Adrenal gland (tissue), 12 donors: ENCODE results near the gene KIF9. TPM values are rescaled to one million over a fixed set of nuclear protein-coding genes. Genes with fewer than 3 reads are reported as not detected.
A peak's percentile ranks its signal among the peaks of the same experiment; 100 is the strongest.
"Not testable (repeated sequence)": the region's sequence is repeated elsewhere in the genome, so short reads cannot be mapped to it uniquely, and the experiment has no call there.

Experiments
- DNase-seq, 7 donors: peaks; one replicate each; pipeline ENCODE4 v3.0.0-alpha.2; 2019 to 2020
- H3K27ac ChIP-seq, 5 donors: fragments of 200-600 bp; sonication (generic) in 4 of 5; 1 replicate in 3 of 5; 2 replicates in 2 of 5; pipeline versions ENCODE4 v1.5.1 to v1.8.0; 2016 to 2020; ENCODE audit warnings: mild to moderate bottlenecking in 1 of 5
- H3K27me3 ChIP-seq: fragments of 200-600 bp; 2 replicates; pipeline ENCODE4 v1.8.0; 2021
- H3K36me3 ChIP-seq, 2 donors: fragments of 200-600 bp; replicated peaks in 1 of 2; 1 replicate in 1 of 2; 2 replicates in 1 of 2; pipeline versions ENCODE4 v1.5.1 to v1.8.0; 2018 to 2022
- H3K4me1 ChIP-seq, 2 donors: fragments of 200-600 bp; replicated peaks in 1 of 2; 1 replicate in 1 of 2; 2 replicates in 1 of 2; pipeline versions ENCODE4 v1.5.1 to v1.8.0; 2018 to 2021
- H3K4me3 ChIP-seq, 4 donors: fragments of 200-600 bp; sonication (generic) in 3 of 4; one replicate each; pipeline ENCODE4 v1.5.1; 2016 to 2018
- H3K9me3 ChIP-seq, 3 donors: fragments of 200-600 bp; sonication (generic) in 1 of 3; replicated peaks in 1 of 3; 1 replicate in 2 of 3; 2 replicates in 1 of 3; pipeline versions ENCODE4 v1.5.1 to v1.8.0; 2016 to 2021
- POLR2A ChIP-seq, 2 donors: fragments of 450-650 bp; IDR thresholded peaks; one replicate each; pipeline ENCODE4 v1.6.1; 2017; ENCODE audit warnings: antibody characterized with exemption in 2 of 2, mild to moderate bottlenecking in 2 of 2, moderate library complexity in 1 of 2
- WGBS, 4 donors: extraction: QIAGEN DNeasy Blood & Tissue Kit in 2 of 4; methylation state at CpG; one replicate each; pipeline versions ENCODE4 v1.1.5 to v1.1.7; 2013 to 2017; 5-methylcytosine and 5-hydroxymethylcytosine counted together
- intact Hi-C, 2 donors: fragments of 100-400 bp; cut with DNase I; formaldehyde crosslinking; loops; one replicate each; pipeline versions ENCODE4 v1.14.1 to v1.15.0; 2022 to 2023
- polyA plus RNA-seq, 3 donors: library from polyadenylated mRNA; stranded (reverse); fragments of 200-250 nt in 2 of 3; fragments of 350-450 nt in 1 of 3; fragmentation: Illumina TruSeq in 1 of 3; extraction: RNeasy Lipid Tissue Mini Kit (QIAGEN cat#74804) in 1 of 3; gene quantifications; one replicate each; pipeline ENCODE4 v1.2.3, GENCODE V29; 2013 to 2014
- total RNA-seq, 9 donors: library from RNA; depleted of rRNA in 4 of 9; stranded (reverse); fragments of >200 nt in 4 of 9; fragments of 120-200 nt in 1 of 9; fragmentation: NEBNext Ultra II Directional in 1 of 9; extraction: Animal tissue kit (Norgen Biotek cat#: 25700) in 1 of 9; gene quantifications; one replicate each; pipeline versions ENCODE4 v1.1.0 to v1.2.4, GENCODE V29; 2013 to 2023
- TF ChIP-seq, protein P1 (sequence below), 6 experiments: fragments of 450-650 bp in 4 of 6; fragments of 200-600 bp in 2 of 6; sonication (generic) in 1 of 6; IDR thresholded peaks; 1 replicate in 5 of 6; 2 replicates in 1 of 6; pipeline versions ENCODE4 v1.5.1 to v1.8.0; 2016 to 2021; ENCODE audit warnings: antibody characterized with exemption in 6 of 6, mild to moderate bottlenecking in 2 of 6, moderate library complexity in 1 of 6
- donor health status: healthy with polysubstance abuse.
- donor health status: Bipolar disorder and iron deficiency.
- donor health status: DM: yes; HTN: yes; CAD: no.
- donor health status: DM: no; HTN: no; CAD: no.
- donor health status: DM: no; HTN: no; CAD: no.
- donor health status: DM: yes; HTN: yes; CAD: no.

KIF9 gene
- total and polyA plus RNA-seq, 12 donors: 1.1 to 12.8 (median 5.5) TPM

- TF ChIP-seq POLR2A (IDR thresholded peaks at IDR 0.05): no peak
- TF ChIP-seq, protein P1, sequence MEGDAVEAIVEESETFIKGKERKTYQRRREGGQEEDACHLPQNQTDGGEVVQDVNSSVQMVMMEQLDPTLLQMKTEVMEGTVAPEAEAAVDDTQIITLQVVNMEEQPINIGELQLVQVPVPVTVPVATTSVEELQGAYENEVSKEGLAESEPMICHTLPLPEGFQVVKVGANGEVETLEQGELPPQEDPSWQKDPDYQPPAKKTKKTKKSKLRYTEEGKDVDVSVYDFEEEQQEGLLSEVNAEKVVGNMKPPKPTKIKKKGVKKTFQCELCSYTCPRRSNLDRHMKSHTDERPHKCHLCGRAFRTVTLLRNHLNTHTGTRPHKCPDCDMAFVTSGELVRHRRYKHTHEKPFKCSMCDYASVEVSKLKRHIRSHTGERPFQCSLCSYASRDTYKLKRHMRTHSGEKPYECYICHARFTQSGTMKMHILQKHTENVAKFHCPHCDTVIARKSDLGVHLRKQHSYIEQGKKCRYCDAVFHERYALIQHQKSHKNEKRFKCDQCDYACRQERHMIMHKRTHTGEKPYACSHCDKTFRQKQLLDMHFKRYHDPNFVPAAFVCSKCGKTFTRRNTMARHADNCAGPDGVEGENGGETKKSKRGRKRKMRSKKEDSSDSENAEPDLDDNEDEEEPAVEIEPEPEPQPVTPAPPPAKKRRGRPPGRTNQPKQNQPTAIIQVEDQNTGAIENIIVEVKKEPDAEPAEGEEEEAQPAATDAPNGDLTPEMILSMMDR (IDR thresholded peaks at IDR 0.05): no peak
- Histone ChIP-seq H3K9me3 (no peaks in the 10 kb centered on the region), H3K4me3 (no peak overlapping the region), H3K36me3 (peaks cover 0 to 34% of the 10 kb centered on the region in 2 donors), H3K27ac (no peak overlapping the region), H3K4me1 (peaks cover 0 to 19% of the 10 kb centered on the region in 2 donors), H3K27me3 (no peaks in the 10 kb centered on the region)
- WGBS, 4 donors: 48 to 74% (median 48%) methylated on average over 2 of the region's 2 CpGs
- DNase-seq: no peak
- intact Hi-C loops: loop anchor here (5.0 to 10.0 kb wide), 4 partner anchors 38 to 315 kb away; partner anchors contain the start of genes KIF9 (in 1 of the 2) and KLHL18 (in 1 of the 2)
Observed at GRCh38 chr3:47319956-47320355, 37.4 kb upstream of the KIF9 start.

GRCh38 chr3:47318916-47319315 is 36.3 kb upstream of the KIF9 start:
- intact Hi-C loops: loop anchor here in 1 of 2 donors (5.0 kb wide), 1 partner anchor 37 kb away; the partner anchor contains the start of genes KIF9 and KLHL18
- H3K9me3 ChIP-seq: no peaks in the 10 kb centered on the region
- WGBS, 4 donors: 57 to 92% (median 85%) methylated on average over 1 of the region's 1 CpG

GRCh38 chr3:47316151-47316550 is 33.6 kb upstream of the KIF9 start:
- peak in 5 of 7 donors; percentile 25 to 57 (median 48) for DNase-seq
- H3K9me3 ChIP-seq, H3K27ac ChIP-seq, H3K4me3 ChIP-seq, H3K27me3 ChIP-seq: not testable (repeated sequence)
- intact Hi-C loops: loop anchor here in 1 of 2 donors (5.0 kb wide), 1 partner anchor 34 kb away; the partner anchor contains the start of genes KIF9 and KLHL18
- Histone ChIP-seq H3K4me1 (peaks cover 0 to 30% of the 10 kb centered on the region in 2 donors), H3K36me3 (peaks cover 0 to 10% of the 10 kb centered on the region in 2 donors)
- 43 to 57% (median 48%) methylated on average over 1 of the region's 1 CpG for WGBS, 4 donors

More at GRCh38 chr3:47318916-47319315, 36.3 kb upstream of the KIF9 start:
- Histone ChIP-seq H3K4me1 (peaks cover 0 to 28% of the 10 kb centered on the region in 2 donors), H3K36me3 (peaks cover 0 to 34% of the 10 kb centered on the region in 2 donors), H3K4me3 (no peak overlapping the region), H3K27ac (no peak overlapping the region), H3K27me3 (no peaks in the 10 kb centered on the region)
- DNase-seq: no peak
- no peak for TF ChIP-seq POLR2A (IDR thresholded peaks at IDR 0.05)
- TF ChIP-seq, protein P1 (IDR thresholded peaks at IDR 0.05): no peak

- TF ChIP-seq, protein P1 (IDR thresholded peaks at IDR 0.05): no peak
- TF ChIP-seq POLR2A (IDR thresholded peaks at IDR 0.05): no peak
- intact Hi-C loops: loop anchor here in 1 of 2 donors (5.0 kb wide), 1 partner anchor 33 kb away; the partner anchor contains the start of genes KIF9 and KLHL18
Observed at GRCh38 chr3:47315069-47315647, 32.6 kb upstream of the KIF9 start.

More at GRCh38 chr3:47315069-47315647, 32.6 kb upstream of the KIF9 start:
- Histone ChIP-seq H3K27me3 (no peaks in the 10 kb centered on the region), H3K4me1 (peaks cover 0 to 30% of the 10 kb centered on the region in 2 donors), H3K27ac (no peak overlapping the region), H3K9me3 (no peaks in the 10 kb centered on the region), H3K4me3 (no peak overlapping the region), H3K36me3 (peaks cover 0 to under 1% of the 10 kb centered on the region in 2 donors)
- WGBS, 4 donors: 71 to 72% (median 71%) methylated on average over 5 of the region's 5 CpGs
- peak; percentile 24 to 68 (median 52) for DNase-seq
